ENCODE data around the gene BRF1.

Gene BRF1

DNA sequence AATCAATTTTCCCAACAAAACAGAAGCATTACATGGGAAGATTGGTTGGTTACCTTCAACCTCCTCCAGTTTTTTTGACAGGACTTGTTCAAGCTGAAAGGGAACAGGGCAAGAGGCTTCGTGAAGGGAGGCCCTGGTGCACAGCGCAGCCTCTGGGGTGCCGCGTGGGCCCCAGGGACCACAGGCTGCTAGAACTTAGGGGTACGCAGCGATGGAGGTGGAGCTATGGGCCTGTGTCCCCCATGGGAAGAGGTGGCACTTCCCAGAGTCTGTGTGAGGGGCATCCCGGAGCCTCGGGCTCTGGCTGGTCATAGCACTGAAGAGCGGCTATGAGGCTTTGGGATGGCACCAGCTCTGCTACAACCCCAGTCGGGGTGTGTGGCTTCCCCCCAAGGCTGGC is 74.6 kb downstream of the BRF1 start:
- DNase-seq (ENCODE audit: low read depth): no peak

DNA sequence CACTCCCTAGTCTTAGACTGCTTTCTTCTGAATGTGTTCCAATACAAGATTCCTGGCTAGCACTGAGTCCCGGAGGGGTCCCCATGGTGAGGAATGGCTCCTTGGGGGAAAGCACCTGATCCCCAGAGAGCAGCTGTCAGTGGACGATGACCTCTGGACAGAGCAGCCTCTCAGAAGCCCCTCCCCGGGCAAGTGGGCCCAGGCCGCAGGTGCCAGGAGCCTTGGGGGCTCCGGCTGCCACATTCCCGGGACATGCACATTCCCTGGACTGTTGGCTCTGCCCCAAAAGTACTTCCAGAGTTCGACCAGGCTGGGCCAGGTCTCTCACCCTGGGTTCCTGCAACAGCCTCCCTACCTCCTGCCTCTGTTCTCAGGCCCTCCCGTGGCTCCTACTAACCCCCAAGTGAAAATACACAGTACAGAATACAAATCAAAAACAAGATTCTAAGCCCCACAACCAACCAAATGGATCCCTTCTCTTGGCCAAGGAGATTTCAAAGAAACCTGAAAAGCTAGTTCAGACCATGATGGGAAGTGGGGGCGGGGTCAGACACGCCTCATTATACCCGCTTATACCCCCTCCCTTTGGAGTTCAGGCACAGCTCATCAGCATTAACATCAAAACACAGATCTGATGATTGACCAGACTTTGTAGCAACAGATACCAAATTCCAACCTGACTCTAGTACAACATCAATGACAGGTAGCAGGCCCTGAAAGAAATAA is 75.8 kb downstream of the BRF1 start:
- no peak for DNase-seq (ENCODE audit: low read depth)

DNA sequence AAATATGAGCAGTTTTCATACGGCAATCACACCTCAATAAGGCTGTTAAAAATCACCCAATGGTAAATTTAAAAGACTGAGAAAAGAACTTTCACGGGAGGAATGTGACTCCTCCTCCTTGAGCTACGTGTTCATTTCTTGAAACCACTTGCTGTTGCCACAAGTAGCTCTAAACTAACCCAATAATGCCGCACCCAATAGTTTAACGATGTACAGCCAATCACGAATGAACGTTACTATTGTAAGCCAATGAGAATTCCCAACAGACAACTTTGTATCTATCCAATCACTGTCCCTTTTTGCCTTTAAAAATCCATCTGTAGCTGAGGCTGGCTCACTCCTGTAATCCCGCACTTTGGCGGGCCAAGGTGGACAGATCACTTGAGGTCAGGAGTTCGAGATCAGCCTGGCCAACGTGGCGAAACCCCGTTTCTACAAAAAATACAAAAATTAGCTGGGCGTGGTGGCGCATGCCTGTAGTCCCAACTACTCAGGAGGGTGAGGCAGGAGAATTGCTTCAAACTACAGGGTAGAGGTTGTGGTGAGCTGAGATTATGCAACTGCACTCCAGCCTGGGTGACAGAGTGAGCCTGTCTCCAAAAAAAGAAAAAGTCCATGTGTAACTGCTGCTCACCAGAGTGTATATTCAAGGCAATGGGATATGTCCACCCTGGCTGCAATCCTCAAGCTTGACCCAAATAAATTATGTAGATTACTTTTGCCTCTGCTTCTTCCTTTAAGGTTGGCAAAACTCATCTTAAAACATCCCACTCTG is 76.8 kb downstream of the BRF1 start:
- DNase-seq (ENCODE audit: low read depth): no peak

DNA sequence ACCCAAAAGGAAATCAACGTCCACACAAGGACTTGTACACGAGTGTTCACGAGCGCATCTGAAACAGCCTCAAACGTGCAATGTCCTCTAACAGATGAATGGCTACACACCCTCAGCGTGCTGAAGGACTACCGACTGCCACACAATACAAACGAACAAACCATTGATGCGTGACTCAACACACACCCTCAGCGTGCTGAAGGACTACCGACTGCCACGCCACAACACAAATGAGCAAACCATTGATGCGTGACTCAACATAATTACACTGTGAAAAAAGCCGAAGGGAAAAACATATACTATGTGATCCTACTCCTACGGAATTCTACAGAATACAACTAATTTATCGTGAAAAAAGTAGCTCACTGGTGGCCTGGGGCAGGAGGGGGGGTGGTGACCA is 77.5 kb downstream of the BRF1 start:
- no peak for DNase-seq (ENCODE audit: low read depth)

DNA sequence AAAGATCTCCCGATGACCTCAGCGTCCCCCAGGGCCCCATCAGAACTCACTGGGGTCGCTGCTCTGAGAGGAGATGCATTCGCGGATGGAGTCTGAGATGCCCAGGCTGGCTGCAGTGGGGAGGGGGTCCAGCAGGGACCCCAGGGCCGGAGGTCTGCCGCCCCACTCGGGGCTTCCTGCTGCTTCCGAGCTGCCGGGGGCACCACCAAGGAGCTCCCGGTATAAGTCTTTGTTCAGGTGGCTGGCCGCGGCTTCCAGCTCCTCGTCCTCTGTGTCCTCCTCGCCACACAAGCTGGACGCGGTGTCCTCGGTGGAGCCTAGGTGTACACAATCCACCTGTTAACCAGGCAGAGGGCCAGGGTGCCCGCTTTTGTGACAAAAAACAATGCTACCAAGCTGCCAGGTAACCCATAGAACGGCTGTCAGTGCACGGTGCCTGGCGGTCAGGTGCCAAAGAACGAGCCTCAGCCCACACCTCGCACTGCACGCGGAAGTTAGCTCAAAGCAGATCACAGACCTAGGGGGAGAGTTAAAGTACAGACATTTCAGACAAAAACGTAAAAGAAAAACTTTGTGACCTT is 79.1 kb downstream of the BRF1 start:
- no peak for DNase-seq (ENCODE audit: low read depth)

DNA sequence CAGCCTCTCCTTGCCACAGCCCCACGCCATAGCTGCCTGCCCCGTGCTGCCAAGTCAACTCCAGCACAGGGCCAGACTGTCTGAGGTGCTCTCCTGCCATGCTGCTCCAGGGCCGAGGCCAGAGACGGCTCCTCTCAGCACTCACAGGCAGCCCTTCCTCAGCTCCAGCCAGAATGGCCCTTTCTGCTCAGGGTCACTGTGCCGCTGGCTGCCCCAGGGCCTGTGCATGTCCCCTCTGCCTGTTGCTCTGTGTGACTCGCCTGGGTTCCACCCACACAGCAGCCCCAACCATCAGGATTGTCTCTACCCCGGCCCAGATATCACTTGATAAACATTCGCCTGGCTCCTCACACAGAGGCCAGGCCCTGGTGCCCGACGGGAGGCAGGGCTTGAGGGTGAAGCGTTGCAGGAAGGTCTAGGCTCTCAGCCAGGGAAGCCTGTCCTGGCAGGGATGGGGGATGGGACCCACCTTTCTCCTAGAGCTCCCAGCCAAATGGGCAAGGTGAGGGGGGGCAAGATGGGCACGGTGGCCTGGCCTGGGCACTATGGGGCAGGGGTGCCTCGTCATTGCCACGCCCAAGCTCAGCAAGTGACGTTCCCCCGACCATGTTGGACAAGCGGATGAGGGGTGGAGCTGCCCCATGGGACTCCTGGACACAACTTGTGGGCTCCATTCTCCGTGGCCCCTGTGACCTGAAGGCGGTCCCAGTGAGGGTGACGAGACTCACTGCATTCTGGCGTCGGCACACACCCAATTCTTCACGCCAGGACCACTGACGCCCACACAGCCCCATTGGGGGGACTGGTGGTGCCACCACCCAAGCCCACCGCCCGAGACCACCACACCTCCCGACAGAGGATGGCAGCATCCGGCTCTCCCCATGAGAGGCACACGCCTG is 79.9 kb downstream of the BRF1 start:
- DNase-seq (ENCODE audit: low read depth): no peak

DNA sequence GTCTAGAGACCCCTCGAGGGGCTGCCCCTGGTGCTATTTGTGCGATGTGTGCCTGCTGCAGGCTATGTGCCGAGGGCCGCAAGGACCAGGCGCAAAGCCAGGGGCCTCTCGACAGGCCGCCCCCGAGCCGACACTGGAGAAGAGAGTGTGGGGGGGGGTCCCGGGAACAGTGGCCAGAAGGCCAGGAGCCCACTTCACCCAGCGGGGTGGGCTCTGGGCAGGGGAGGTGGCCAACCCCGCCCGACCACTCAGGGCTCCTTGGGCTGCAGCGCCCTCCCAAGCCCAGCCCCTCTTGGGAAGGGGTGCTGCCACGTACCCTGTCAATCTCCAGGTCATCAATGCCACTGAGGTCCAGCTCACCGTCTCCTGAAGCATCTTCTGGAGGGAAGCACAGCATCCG is 81.0 kb downstream of the BRF1 start:
- DNase-seq (ENCODE audit: low read depth): no peak

DNA sequence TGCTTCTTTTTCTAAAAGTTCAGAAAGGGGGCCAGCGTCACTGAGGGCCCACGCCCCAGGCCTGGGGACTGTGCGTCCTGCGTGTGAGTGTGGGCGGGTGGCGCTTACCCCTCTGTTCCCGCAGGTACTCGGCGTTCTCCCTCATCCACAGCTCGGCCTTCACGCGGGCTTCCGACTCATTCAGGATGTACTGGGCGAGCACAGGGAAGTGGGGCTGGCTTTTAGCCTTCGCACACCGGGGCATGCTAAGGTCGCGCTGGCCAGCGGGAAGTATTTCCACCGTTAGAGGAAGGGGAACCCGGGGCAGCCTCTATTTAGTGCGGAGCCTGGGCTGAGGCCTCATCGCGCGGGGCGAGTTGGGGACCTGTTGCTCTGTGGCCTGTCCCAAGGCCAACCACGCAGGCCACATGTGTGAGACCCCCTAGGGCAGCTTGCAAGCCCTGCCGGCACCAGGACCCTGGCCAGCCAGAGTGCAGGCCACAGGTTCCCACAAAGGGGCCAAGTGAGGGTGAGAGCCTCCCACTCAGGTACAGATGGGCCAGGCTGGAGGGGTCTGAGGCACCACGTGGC is 81.7 kb downstream of the BRF1 start:
- DNase-seq (ENCODE audit: low read depth): no peak

DNA sequence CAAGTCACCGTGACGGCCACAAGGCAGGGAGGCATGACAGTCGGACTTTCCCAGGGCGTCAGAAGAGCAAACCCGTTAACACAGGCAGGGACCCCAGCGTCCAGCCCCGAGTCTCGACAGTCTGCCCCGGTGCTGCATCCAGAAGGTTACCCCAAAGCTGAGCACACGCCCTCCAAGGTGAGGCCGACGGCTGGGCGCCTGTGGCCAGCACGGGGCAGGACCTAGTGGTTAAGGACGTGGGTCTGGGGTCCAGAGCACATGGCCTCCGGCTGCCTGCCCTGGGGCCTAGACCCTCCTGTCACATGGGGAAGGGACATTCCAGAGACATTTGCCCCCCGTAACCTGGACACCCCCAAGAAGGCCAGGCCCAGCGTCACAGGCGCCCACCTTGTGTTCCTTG is 82.2 kb downstream of the BRF1 start:
- DNase-seq (ENCODE audit: low read depth): no peak

DNA sequence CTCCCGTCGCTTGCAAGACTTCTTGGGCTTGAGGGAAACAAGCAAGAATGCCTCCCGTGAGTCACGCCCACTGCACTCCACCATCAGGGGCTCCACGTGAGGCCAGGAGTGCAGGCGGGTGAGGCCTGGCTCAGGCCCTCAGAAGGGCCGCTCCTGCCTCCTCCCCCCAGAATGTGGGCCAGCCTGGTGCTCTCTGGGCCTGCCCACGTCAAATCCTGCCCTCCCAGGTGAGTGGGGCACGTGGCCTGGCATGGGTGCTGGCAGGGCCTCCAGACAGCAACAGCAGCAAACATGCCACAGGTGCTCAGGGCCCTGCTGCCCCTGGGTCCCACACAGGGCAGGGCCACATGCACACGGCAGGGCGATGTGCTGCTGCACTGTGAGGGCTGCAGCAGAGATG is 83.0 kb downstream of the BRF1 start:
- no peak for DNase-seq (ENCODE audit: low read depth)

DNA sequence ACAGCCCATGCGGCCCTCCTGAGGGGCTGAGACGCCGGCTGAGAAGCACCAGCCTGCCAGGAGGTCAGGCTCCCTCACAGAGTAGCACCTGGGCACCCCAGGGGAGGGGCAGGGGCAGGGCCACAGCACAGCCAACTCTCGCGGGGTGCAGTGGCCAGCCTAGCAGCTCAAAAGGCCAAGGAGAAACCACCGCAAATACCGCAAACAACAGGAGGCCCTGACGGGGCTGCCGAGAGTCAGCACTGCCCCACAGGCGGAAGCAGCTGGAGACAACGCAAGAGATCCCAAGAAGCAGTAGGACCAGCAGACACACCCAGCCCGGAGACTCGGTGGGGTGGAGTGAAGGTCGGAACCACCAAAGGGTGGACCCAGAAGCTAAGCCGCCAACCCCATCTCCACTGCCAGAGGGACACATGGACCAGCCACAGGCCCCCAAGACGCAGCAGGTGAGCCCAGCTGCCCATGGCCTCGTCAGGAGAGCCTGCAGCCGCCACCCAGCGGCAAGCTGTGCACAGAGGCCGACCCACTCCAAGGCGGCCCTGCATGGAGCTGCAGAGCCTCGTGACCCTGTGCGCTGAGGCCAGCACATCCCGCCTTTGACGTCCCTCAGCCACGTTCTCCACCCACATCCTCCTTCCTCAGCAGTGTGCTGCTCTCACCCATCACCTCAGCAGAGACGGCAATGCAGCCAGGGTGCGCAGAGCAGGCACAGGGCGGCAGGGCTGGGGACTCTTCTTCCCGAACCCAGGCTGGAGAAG is 84.1 kb downstream of the BRF1 start:
- DNase-seq (ENCODE audit: low read depth): no peak

DNA sequence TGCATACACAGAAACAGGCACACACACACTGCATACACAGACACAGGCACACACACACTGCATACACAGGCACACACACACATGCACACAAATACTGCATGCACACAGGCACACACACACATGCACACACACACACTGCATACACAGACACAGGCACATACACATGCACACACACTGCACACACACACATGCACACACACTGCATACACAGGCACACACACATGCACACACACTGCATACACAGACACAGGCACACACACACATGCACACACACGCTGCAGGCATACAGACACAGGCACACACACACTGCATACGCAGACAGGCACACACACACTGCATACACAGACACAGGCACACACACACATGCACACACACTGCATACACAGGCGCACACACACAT is 85.2 kb downstream of the BRF1 start:
- no peak for DNase-seq (ENCODE audit: low read depth)

DNA sequence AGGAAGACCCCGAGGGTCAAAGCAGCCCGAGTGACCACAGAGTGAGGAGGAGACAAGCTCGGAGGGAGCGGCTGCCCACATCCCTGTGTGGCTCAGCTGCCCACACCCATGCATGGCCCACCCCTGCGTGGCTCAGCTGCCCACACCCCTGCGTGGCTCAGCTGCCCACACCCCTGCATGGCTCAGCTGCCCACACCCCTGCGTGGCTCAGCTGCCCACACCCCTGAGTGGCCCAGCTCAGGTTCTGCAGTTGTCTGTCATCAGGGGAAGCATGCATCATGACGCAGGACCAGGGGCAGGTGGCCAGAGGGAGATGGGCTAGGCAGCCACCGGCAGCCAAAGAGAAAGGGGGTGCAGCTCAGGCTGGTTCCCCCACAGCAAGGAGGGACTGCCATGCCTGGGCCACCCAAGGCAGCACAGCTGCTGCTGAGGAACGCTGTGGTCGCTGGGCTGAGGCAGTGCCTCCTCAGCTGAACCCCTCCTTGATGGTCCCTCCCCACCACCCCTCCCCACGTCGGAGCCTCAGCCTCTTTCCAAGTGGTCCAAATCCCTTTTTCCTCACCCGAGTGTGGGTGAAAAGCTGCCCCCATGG is 86.4 kb downstream of the BRF1 start:
- no peak for DNase-seq (ENCODE audit: low read depth)

DNA sequence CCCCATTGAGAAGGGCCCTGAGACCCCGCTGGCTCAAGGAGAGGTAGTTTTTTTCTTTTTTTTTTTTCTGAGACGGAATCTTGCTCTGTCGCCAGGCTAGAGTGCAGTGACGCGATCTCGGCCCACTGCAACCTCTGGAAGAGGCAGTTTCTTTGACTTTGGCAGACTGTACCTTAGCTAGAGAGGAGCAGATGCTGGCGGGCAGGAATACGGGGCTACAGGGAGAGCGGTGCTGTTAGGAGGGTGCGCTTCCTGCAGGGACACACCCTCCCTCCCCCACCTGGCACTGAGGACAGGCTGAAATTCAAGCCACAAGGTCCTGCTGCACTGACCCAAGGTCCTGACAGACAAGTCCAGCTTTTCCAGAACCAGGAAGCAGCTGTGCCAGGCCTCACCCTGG is 87.4 kb downstream of the BRF1 start:
- DNase-seq (ENCODE audit: low read depth): no peak

DNA sequence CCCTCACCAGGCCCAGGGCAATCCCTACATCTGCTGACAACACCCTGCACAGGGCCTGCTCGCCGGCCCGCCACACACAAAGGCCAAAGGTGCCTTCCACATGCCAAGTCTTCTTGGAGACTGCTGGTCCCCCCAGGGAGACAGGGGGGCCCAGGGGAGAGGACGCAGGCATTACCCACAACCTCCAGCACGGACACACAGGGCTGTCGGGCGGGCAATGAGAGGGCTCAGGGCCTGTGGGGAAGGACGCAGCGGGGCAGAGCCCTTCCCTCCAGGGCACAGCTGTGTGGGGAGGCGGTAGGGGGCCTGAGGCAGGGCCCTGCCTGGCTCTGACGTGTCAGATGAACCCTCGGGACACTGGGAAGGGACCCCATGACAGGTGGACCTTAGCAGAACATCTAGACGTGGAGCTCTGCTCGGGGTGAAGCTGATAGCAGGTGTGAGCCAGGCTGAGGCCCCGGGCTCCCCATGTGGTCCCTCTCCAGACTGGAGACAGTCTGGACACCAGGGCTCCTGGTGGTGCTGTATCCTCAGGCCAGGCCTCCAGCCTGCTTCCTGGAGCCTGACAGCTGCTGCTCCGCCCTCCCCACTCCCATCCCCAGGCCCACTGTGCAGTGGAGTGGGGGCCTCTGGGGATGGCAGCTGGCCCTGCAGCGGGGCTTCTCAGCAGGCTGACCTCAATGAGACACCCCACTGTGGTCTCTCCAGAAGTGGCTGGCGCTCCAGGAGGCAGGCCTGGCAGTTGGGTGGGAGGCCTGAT is 88.1 kb downstream of the BRF1 start:
- no peak for DNase-seq (ENCODE audit: low read depth)

DNA sequence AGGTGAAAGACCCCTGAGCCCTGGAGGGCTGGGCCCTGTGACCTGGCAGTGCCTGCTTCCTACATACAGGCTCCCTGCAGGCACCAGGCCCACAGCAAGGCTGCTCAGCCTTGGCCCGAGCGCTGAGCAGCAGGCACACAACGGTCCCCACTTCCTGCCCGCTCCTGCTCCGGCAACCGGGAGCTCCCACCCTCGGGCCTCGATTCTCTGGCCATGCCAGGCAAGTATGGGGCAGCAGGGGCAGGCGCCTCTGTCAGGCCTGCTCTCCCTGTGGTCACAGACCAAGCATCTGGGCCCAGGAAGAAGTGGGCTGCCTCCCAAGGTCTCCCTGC is 89.1 kb downstream of the BRF1 start:
- DNase-seq (ENCODE audit: low read depth): no peak

DNA sequence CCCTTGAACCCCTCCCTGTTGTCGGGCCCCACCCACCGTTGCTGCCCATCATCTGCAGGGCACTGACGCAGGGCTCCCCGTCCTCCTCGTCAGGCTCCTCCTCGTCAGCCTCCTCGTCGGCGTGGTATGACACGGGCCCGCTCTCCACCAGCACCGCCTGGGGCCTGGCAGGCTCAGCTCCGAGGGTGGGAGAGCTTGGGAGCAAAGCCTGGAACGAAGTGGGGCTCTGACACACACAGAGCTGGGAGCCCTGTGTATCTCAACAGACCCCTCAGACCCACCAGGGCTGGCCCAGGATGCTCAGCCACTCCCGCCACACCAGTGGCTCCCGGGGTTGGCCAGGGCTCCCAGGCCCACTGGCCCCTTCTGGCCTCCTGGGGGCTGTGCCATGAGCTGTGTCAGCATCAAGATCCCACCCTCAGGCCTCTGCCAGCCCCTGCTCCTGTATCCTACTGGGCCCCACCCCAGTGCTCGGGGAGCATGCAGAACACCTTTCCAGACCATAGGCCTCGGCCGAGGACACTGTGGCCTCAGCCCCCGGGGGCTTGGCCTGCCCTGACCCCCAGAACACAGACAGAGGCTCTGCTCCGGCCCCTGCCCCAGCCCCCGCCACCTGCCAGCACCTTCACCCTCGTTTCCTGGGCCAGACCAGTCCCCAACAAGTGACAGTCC is 89.6 kb downstream of the BRF1 start:
- no peak for DNase-seq (ENCODE audit: low read depth)

DNA sequence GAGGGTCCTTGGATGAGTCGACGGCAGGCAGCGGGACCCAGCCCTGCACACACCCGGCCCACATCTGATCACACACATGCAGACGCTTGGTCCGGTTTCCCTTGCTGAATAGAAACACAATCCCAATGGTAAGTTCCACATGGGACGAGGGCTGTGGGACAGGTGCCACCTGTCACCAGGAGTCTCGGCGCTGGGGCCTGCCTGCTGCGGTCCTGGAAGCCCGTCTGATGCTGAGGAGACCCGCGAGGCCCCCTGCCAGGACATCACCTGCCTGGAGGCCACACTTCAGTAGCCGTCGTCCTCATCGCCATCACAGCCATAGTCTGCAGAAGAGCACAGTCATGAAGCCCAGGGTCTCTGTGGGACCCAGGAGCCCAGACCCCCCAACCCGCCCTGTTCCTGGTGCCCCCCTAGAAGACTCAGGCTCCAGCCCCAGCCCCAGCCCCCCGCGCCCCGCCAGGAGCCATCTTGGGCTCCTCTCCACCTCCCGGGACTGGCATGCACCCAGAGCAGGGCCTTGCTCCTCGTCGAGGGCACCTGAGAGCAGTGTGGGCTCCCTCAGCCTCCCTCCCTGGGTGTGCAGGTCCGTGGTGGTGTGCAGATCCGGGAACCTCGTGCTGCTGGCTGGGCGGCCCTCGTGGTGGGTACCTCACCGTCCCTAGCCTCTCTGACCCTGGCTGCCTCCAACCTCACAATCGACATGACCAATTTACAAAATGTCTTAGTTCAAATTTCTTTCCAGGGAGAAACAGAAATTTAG is 90.4 kb downstream of the BRF1 start:
- no peak for DNase-seq (ENCODE audit: low read depth)

DNA sequence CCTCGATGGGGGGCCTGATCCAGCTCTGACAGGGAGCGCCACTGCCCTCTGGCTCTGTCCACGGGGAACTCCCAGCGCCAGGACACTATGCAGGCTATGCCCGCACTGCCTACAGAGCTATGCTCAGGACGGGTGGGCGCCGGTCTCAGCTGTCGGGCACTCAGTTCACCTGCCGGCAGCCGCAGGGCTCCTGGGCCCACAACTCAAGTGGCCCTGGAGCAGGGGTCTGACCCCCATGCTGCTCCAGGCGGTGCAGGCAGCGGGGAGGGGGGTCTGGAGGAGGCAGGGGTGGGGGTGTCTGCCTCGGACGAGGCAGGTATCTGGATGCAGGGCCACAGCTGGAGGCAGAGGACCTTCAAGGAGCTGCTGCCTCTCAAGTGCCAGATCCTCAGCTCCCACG is 91.2 kb downstream of the BRF1 start:
- DNase-seq (ENCODE audit: low read depth): no peak
